Fibroblast of mammary gland (primary cell): Measurements from ENCODE around the gene TMUB2.

ENCODE experiments used
- DNase-seq: peaks from one replicate; pipeline ENCODE4 v3.0.0-alpha.2; 2010; ENCODE audit warnings: low read depth
- H3K4me3 ChIP-seq: 2 replicates; pipeline ENCODE4 v1.5.1; 2011; ENCODE audit warnings: low read depth, mild to moderate bottlenecking, low read length, moderate library complexity; ENCODE audit not compliant: control insufficient read depth
- TF ChIP-seq, protein P1 (sequence below): conservative IDR thresholded peaks from 2 replicates; pipeline ENCODE4 v1.5.1; 2011; ENCODE audit warnings: low read depth, low read length, inconsistent platforms; ENCODE audit not compliant: control insufficient read depth, insufficient read depth

TMUB2 gene

GRCh38 chr17:44149750-44150329 is 36.9 kb upstream of the TMUB2 start:
- TF ChIP-seq, protein P1, sequence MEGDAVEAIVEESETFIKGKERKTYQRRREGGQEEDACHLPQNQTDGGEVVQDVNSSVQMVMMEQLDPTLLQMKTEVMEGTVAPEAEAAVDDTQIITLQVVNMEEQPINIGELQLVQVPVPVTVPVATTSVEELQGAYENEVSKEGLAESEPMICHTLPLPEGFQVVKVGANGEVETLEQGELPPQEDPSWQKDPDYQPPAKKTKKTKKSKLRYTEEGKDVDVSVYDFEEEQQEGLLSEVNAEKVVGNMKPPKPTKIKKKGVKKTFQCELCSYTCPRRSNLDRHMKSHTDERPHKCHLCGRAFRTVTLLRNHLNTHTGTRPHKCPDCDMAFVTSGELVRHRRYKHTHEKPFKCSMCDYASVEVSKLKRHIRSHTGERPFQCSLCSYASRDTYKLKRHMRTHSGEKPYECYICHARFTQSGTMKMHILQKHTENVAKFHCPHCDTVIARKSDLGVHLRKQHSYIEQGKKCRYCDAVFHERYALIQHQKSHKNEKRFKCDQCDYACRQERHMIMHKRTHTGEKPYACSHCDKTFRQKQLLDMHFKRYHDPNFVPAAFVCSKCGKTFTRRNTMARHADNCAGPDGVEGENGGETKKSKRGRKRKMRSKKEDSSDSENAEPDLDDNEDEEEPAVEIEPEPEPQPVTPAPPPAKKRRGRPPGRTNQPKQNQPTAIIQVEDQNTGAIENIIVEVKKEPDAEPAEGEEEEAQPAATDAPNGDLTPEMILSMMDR: no peak
- no peak for DNase-seq
- no peak overlapping the region for H3K4me3 ChIP-seq

DNA sequence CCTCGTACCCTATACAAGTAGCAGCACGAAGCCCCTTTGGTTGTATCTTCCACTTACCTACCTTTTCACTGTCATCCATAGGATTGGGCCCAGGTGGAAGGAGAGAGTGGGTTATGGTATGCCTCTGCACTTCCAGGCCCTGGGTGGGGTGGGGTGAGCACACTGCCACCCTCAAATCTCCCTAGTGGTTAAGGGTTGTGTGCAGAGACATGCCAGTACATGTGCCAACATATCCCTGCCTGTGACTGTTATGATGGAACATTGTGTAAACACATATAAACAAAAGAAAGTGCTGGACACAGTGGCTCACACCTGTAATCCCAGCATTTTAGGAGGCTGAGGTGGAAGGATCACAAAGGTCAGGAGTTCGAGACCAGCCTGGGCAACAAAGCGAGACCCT is 33.9 kb upstream of the TMUB2 start:
- no peak for DNase-seq

GRCh38 chr17:44155488-44155887 is 31.3 kb upstream of the TMUB2 start:
- no peak overlapping the region for H3K4me3 ChIP-seq
- no peak for DNase-seq
- TF ChIP-seq, protein P1: no peak

More for the DNA sequence above, 33.9 kb upstream of the TMUB2 start:
- TF ChIP-seq, protein P1: no peak
- H3K4me3 ChIP-seq: no peak overlapping the region

- DNase-seq: peak; percentile 16
- TF ChIP-seq, protein P1: no peak
- H3K4me3 ChIP-seq: no peak overlapping the region
Observed at GRCh38 chr17:44159519-44160210, 27.1 kb upstream of the TMUB2 start.

DNA sequence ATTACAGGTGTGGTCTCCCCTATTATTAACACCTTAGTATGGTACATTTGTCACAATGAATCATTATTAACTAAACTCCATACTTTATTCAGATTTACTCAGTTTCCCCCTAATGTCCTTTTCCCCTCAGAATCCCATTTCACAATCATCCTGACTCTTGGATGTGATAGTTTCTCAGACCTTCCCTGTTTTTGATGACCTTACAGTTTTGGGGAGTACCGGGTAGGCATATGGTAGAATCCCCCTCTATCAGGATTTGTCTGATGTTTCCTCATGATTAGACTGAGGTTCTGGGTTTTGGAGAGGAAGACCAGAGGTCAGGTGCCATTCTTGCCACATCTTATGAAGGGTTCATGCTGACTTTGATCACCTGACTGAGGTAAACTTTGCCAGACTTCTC is 22.3 kb upstream of the TMUB2 start:
- TF ChIP-seq, protein P1: no peak
- H3K4me3 ChIP-seq: no peak overlapping the region
- DNase-seq: no peak

DNA sequence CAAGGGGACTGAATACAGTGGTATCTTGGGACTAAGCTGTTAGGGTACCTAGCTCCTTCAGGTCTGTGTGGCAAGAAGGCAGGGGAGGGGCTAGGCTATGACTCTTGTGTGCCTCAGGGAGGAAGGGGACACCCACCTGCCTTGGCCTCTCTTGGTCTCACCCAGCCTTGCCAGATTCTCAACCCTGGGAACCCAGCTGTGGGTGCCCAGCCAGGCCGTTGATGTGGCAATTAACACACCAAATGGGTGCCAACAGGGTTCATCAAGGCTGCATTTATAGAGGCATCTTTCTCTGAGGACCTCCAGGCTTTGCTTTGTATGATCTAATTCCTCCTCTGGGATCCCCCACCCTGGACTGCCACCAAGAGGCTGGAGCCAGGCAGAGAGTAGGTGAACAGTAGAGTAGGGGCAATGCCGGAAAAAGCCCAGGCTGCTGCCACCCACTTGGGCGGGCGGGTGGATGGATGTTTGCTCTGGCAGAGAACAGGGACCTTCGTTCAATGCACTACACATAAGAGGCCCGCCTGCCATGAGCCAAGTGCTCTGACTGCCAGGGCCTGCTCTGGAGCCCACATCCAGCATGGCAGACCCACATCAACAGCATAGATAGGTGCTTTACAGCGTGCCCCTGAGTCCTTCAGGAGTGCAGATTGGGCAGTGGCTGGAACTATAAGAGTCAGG is 19.5 kb upstream of the TMUB2 start:
- H3K4me3 ChIP-seq: no peak overlapping the region
- TF ChIP-seq, protein P1: no peak
- no peak for DNase-seq
